Cerebellar cortex (tissue), 1 donor: ENCODE measurements around the gene CEP89.
"Not testable (repeated sequence)": the region's sequence is repeated elsewhere in the genome, so short reads cannot be mapped to it uniquely, and the experiment has no call there.

ENCODE experiments used
- DNase-seq: peaks from one replicate; pipeline ENCODE4 v3.0.0-alpha.2; 2015; ENCODE audit warnings: low spot score

Gene CEP89

DNA sequence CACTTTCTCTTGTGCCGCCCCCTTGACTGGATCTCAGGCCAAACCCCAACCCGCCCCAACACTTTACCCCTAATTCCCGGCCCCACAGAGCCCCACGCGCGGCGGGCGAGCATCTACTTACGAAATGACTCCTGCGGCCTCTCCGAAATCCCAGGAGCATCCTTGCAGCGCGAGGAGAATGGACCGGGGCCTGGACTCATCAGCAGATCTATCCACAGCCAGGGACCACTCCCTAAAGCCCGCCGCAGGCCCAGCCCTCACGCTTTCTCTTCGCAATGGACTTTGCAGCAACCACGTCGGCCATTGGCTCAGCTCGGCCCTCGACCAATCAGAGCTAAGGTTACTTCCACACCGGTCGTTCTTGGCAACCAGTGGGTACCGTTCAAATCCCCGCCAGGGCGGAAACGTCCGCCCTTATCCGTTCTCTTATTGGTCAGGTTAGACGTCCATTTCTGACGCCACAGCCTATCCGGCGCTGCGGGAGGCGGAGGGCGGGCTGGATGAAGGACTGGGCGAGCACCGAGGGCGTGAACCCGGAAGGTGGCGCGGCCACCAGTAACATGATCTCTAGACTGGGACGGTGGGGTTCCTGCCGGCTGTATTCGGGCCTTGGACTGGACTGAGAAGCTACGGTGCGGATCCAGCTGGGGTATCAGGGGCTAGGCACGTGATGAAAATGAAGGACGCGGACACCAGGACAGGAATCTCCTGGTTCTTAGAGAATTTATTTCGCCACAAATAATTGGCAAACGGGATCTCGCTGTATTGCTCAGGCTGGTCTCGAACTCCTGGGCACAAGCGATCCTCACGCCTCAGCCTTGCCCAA is at the start of gene CEP89, which contains the start of gene FAAP24:
Gene CEP89, minus strand, starts transcription at position 244 of the 826 bp plus-strand sequence. Its CDS starts 84 bp downstream, at position 160.
Gene FAAP24, plus strand, starts transcription at position 528 of the 826 bp plus-strand sequence. CDS start 955 bp downstream, outside the sequence.
- peak; percentile 99 for DNase-seq

DNA sequence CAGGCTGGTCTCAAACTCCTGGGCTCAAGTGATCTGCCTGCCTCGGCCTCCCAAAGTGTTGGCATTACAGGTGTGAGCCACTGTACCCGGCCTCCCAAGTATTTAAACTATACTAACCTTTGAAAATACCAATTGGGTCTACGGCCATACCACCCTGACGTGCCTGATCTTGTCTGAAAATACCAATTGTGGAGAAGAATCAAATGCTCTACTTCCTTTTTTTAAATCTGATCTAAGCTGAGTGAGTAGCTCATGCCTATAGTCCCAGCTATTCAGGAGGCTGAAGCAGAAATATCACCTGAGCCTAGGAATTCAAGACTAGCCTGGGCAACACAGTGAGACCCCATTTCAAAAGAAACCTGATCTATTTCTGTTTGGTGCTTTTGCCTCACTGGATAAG is 39.1 kb upstream of the CEP89 start:
- not testable (repeated sequence) for DNase-seq

DNA sequence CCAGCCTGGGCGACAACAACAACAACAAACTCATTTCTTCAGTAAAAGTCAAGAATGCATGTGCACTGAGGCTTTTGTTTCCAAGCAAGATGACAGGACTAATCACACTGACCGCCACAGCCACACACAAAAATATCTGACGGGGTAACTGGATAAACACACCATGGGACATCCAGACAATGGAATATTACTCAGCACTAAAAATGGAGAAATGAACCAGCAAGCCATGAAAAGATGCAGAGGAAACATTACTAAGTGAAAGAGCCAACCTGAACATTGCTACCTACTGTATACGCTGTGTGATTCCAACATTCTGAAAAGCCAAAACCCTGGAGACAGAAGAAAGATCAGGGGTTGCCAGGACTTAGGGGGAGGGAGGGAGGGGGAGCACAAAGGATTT is 37.0 kb upstream of the CEP89 start:
- DNase-seq = no peak

DNA sequence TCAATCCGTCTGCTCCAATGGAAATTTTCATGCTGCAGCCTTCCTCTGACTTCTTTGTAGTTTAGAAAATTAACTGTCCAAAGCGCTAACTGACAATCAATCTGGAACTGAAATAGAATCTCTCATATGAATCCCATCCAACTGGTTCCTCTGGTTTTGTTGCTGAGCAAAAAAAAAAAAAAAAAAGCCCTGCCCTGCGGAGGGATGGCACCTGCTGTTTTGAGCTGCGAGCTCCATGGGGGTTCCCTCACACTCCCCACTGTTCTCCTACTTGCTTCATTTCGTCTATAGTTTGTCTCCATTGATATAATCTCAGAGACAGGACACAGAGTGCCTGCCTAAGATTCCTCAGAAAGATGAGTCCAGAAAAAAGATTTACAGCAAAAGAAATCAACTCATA is 33.7 kb upstream of the CEP89 start:
- no peak for DNase-seq

DNA sequence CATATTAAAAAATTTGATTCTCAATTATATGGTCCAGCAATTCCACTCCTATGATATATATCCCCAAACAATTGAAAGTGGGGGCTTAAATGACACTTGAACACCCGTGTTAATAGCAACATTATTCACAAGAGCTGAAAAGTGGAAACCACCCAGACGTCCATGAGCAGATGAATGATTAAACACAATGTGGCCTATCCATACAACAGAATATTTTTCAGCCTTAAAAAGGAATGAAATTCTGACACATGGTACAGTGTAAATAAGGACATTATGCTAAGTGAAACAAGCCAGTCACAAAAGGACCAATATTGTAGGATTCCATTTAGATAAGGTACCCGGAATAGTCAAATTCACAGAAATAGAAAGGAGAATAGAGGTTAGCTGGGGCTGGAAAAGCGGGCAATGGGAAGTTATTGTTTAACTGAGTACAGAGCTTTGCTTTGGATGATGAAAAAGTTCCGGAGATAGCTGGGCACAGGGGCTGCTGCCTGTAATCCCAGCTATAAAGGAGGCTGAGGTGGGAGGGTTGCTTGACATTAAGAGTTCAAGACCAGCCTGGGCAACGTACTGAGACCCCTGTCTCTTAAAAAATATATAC is 31.8 kb upstream of the CEP89 start:
- not testable (repeated sequence) for DNase-seq

DNA sequence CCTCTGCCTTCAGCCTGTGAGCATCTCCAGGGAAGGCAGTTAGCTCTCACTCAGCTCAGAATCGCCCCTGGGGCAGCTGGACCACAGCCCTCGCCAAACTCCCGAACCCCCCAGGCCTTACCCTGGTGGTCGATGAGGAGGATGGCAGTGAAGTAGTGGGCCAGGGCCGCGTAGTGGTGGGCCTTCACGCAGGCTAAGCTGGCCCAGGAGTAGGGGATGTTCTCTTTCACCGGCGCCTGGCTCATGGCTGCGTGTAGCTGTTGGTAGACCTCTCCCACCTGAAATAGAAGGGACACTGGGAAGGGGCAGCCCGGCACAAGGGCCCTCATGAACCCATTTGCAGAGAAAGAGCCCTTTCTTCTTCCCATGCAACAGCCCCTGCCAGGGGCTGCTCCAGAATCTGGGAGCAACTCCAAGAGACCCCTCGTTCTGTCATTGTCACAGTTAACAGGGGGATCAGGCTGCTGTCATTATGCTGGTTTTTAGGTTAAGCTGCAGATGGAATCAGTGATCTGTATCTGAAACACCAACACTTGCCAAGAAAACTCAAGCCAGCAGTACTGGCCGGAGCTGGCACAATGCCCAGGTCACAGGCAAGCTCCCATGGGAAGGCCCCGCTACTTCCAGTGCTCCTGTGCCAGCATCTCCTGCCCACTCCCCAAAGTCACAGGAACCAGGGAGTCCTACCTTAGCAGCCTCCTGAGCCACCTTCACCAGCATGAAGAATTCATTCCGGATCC is 30.5 kb upstream of the CEP89 start:
- peak; percentile 52 for DNase-seq

DNA sequence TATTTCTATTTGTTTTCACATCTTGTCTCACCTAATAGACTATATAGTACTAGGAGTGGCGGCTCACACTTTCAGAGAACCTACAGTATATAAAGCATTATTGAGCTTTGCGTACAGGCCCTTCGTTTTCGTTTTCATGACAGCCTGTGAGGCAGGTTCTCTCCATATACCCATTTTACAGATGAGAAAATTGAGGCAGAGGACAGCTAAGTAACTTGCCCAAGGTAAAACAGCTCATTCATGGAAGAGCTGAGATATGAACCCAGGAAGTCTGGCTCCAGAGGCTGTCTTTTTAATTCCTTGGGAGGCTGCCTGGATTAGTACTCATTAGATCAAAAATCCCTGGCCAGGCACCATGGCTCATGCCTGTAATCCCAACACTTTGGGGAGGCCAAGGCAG is 29.2 kb upstream of the CEP89 start:
- no peak for DNase-seq

DNA sequence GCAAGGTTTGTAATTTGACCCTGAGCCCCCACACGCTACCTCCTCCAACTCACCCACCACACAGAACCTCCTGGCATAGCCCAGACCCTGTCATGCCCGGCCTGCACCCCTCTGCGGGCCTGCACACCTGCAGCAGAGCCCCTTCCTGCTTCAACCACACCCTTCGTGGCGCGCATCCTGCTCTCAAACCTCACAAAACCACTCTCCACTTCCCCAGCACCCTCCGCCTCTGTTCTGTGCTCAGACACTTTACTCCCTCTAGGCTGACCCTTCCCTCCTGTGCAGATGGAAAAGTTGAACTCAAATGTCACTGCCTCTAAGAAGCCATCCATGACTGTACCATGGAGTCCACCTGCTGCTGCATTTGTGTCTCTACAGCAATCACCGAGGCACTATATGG is 28.8 kb upstream of the CEP89 start:
- DNase-seq = no peak

DNA sequence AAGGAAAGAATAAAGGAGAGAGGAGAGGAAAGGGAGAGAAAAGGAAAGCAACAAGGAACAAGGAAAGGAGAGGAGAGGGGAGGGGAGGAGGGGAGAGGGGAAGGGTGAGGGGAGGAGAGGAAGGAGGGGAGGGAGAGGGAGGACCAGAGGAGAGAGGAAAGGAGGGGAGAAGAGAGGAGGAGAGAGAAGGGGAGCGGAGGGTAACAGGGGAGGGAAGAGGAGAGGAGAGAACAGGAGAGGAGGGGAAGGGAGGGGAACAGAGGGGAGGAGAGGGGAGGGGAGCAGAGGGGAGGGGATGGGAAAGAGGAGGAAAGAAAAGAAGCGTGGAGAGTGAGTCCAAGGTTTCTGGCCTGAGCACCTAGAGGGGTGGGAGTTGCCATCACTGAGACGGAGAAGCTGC is 27.0 kb upstream of the CEP89 start:
- DNase-seq = no peak

DNA sequence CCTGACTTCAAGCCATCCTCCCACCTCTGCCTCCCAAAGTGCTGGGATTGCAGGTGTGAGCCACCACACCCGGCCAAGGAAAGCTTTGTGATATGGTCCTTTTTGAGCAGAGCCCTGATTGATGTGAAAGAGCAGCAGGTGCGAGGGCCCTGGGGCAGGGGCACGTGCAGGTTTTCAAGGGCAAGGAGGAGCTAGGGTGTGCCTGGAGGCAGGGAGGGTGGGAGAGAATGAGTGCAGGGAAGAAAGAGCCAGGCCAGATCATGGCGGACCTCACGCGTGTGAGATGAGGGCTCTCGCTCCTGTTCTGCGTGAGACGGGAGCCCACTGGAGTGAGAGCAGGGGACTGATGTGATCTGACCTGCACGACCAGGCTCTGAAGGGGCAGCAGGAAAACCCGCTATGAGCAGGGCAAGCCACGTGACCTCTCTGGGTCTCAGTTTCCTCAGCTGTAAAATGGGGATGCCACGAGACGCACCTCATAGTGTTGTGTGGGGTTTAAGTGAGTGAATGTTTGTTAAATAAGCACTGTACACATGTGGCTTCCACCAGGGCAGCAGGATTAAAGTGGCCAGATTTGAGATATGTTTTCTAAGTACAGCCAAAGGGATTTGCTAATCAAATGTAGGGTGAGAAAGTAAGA is 26.1 kb upstream of the CEP89 start:
- DNase-seq = no peak

DNA sequence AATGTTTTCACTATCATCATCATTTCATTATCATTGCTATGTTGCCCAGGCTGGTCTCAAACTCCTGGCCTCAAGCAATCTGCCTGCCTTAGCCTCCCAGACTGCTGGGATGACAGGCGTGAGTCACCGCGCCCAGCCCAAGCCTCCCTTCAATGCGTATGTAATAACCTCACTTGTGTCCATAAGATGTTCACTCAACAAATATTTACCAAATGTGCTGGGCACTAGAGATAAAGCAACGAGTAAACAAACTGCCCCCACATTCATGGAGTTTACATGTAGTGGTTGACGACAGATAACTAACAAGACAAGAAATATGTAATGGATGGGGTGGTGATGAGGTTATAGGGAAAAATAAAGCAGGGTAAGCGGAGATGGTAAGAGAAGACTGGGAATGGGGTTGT is 25.3 kb upstream of the CEP89 start:
- DNase-seq = not testable (repeated sequence)

DNA sequence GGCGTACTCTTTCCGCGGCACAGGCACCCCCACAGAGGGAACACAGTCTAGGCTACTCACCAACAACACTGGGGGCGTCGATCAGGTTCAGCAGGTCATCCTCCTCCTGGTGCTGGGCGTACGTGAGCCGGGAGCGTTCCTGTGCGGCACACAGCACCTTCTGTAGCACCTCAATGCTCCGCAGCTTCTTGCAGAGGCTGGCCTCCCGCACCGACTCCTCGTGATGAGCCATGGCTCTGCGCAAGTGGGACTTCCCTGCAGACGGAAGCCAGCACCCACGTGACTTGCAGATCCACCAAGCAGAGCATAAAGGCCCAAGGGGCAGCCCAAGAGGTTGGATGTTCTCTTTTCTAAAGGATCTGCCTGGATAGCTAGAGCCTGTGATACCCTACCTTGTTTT is 24.2 kb upstream of the CEP89 start:
- DNase-seq = not testable (repeated sequence)

DNA sequence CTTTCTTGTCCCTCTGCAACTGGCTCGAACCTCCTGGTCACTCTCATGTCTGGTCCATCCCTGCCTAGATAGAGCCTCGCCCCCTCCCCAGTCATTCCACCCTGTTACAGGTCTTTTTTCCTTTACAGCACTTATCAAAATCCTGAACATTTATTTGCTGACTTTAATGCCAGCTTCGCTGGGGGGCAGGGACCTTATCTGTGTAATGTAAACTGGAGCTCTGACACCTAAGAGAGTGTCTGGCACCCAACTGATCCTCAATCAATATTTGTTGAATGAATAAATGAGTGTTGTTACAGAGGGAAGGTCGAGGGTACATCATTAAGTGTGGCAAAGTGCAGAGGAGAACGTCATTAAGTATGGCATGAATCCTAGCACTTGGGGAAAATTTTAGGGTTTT is 17.0 kb upstream of the CEP89 start:
- no peak for DNase-seq

DNA sequence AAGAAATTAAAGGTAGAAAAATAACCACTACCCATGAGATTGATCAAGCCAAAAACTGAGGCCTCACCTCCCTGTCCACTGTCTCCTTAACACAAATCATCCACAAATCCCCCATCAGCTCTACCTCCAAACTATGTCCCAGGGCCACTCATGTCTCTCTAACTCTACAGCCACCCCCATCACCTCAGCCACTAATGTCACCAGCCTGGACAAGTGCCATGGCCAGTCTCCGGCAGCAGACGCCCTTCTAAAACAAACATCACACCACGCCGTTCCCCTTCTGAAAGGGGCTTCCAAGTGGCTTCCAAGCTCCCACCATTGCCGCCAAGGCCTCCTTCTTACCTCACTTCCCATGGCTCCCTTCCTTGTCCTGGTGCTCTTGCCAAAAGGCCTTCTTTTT is 16.5 kb upstream of the CEP89 start:
- DNase-seq = not testable (repeated sequence)

DNA sequence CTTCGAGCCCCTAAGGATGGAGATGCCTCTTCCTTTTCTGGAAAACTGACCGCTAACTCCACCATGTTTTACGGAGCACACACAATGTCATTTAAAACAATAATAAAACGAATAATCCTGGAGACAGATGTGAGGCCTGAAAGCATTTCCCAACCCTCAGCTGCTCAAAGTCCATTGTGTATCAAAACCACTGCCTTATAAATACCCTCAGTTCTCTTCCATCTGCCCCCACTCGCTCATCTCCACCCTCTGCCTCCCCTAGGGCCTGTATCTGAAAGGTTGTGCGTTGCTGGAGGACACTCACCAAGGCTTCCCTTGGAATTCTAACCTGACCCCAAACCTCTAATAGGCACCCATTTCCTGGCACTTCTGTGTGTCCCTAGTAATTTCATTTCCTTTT is 10.7 kb upstream of the CEP89 start:
- not testable (repeated sequence) for DNase-seq

DNA sequence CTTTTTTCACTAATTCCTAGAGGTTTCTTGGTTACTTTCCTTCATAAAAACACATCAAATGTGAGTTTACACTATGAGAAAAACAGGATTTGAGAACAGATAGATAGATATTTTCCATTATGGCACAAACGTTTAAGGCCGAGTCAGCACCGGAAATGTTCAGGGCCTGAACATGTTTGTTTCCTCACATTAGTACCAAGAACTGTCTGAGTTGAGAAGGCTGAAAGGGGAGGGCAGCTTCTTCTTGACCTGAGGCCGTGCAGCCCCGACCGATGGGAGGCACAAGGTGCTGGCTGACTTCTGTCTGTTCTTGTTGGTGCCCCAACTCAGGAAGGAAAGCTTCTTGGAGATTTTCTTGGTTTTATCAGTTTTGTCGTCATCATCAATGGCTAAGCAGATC is 8.0 kb upstream of the CEP89 start:
- not testable (repeated sequence) for DNase-seq

DNA sequence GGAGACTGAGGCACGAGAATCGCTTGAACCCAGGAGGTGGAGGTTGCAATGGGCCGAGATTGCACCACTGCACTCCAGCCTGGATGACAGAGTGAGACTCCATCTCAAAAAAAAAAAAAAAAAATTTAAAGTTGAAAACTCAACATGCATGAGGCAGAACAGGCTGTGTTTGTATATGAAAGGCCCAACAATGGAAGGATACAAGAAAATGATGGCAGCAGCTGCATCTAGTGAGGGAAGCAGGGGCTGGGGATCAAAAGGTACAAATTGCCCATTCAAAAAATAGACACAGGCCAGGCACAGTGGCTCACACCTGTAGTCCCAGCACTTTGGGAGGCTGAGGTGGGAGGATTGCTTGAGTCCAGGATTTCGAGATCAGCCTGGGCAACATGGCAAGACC is 6.1 kb upstream of the CEP89 start:
- not testable (repeated sequence) for DNase-seq

DNA sequence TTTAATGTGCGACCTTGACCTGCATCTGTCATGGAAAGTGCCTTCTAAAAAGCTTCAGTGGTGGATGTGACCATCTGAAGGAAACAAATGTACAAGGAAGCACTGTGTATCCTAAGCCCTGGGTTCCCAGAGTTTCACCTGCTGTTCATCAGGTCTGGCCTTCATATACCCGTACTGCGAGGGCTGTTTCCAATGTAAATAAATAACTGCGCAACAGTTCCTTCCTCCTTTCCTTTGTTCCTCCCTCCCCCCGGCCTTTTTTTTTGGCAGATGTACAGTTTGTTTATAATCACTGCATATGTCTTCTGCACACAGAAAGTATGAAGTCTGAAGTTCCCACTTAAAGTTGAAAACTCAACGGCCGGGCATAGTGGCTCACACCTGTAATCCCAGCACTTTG is 5.5 kb upstream of the CEP89 start:
- no peak for DNase-seq

DNA sequence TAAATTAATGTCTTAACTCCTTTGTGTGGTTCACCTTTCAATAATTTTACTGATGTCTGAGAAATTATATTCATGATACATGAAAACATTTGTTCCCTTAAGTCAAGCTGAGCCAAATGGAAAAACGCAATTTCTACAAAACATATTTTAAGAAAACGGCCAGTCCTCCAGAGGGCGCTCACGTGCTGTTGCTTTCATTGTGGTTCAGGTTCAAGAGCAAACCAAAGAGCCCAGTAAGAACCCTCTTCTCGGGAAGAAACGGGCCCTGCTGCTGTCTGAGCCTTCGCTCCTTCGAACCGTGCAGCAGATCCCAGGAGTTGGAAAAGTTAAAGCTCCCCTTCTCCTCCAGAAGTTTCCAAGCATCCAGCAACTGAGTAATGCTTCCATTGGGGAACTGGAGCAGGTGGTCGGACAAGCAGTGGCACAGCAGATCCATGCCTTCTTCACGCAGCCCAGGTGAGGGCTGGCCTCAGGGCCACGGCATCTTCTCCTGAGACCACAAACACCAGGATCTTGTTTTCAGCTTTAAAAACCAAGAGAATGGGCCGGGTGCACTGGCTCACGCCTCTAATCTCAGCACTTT is 4.6 kb upstream of the CEP89 start:
- DNase-seq = peak; percentile 79

DNA sequence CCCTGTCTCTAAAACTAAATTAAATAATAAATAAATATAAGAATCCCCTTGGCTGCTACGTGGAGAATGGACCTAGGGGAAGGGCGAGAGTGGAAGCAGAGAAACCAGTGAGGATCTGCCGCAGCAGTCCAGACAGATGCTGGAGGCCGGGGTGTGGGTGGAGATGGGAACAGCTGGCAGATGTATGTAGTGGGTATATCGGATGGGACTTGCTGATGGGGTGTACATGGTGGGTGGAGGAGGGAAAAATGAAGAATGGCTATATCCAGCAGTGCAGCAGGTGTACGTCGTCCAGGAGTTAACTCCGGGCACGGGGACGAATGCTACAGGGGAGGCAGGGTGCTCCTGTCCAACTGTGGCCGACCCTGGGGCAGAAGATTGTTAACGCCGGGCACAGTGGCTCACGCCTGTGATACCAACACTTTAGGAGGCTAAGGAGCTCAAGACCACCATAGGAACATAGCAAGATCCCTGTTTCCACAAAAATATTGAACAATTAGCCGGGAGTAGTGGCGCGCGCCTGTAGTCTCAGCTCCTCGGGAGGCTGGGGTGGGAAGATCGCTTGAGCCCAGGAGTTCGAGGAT is 654 bp downstream of the CEP89 start:
- no peak for DNase-seq

DNA sequence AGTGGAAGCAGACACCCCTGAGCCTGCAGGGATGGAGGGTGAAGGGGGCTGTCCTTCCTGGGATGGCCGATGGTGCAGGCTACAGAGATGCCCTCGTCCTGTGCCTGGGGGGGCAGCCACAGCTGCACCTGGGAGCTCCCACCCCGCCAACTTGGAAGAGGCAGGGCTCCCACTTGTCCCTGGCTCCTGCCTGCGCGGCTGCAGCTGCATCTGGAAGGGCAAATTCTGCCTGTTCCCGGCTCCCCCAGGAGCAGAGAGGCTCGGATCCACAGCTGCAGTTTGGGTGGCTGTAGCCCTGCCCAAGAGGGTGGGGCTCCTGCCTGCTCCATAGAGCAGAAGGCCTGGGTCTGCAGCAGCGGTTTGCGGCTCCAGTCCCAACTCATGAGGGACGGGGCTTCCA is 2.2 kb downstream of the CEP89 start:
- DNase-seq = no peak

DNA sequence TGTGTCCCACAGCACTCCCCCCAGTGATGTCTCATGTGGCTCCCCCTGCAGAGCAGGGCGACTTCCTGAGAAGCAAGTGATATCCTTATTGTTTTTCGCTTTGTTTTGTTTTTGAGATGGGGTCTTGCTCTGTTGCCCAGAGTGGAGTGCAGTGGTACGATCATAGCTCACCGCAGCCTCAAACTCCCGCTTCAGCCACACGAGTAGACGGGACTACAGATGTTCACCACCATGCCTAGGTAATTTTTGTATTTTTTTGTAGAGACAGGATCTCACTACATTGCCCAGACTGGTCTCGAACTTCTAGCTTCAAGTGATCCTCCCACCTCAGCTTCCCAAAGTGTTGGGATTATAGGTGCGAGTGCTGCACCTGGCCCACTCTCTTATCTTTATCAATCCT is 5.0 kb downstream of the CEP89 start:
- DNase-seq = no peak
